GM18526 (cell line): ENCODE measurements around the gene DUSP9.

Experiments
- POLR2A ChIP-seq: IDR thresholded peaks from 3 replicates; pipeline ENCODE4 v1.6.1; 2011; ENCODE audit not compliant: insufficient read length; ENCODE audit errors: extremely low read depth

DUSP9 gene

DNA sequence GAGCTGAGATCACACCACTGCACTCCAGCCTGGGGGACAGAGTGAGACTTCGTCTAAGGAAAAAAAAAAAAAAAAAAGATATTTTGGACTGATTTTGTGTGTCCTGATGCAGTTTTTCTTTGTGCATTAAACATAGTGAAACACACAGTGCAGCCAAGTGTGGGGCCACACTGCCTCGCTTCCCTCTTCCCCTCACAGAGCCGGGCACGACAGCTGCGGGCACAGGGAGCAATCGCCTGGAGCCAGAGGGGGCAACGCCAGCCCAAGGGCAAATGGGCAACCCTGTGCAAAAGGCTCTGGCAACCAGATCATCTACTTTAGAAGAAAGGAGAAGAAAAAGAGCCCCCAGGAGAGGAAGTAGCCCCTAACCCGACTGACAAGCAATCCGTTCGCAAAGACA lies 34.6 kb upstream of the DUSP9 start:
- TF ChIP-seq POLR2A, result no peak

DNA sequence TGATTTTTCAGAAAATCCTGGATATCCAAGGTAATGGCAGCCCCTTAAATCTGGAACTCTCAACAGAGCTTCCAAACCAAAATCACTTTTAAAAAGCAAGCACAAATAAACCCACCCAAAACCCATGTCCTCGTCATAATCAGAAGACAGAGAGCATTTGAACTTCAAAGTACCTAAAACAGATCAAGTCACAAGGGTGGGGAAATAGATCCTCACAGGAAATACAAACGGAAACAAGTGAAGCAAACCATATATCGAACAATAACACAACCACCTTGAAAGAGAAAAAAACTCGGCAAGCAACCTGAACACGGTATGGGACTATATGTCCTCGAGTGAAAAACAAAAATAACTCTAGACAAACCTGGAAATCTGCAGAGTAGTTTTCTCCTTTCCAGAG lies 32.2 kb upstream of the DUSP9 start:
- TF ChIP-seq POLR2A, result no peak

DNA sequence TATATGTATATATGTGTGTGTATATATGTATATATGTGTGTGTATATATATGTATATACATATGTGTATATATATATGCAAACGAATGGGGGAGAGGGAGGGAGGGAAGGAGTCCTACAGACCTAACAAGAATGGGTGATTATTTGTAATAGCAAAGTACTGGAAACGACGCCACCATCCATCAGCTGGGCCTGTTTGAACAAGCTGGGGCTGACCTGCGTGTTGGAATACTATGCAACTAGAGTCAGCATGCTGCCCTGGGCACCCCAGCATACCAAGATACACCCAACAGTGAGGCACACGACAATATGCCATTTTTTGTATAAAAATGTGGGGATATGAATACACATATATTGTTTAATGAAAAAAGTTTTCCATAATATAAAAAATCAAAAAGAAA lies 26.4 kb upstream of the DUSP9 start:
- no peak for TF ChIP-seq POLR2A

DNA sequence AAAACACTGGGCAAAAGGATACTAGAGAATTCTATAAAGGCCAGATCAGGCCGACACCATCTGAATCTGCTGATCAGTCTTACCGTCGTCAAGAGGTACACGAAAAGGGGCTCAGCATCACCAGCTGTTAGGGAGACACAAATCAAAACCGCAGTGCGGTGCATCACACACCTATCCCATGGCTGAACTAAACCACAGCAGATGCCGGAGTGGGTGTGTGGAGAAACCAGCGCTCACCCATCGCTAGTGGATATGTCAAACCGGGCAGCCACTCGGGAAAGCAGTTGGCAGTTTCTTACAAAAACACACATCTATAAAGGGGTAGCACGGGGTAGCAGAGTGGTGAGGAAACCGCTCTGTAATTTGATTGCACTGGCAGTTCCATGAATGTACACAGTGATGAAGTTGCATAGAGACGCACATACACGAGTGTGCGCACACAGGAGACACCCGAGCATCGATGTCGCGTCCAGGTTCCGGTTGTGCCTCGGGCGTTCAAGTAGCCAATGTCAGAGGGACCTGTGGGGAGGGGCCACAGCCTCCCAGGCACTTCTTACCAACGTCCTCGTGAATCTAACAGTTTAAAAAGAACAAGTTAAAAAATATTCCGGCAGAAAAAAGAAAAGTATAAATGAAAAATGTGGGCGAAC lies 24.9 kb upstream of the DUSP9 start:
- TF ChIP-seq POLR2A, result no peak

DNA sequence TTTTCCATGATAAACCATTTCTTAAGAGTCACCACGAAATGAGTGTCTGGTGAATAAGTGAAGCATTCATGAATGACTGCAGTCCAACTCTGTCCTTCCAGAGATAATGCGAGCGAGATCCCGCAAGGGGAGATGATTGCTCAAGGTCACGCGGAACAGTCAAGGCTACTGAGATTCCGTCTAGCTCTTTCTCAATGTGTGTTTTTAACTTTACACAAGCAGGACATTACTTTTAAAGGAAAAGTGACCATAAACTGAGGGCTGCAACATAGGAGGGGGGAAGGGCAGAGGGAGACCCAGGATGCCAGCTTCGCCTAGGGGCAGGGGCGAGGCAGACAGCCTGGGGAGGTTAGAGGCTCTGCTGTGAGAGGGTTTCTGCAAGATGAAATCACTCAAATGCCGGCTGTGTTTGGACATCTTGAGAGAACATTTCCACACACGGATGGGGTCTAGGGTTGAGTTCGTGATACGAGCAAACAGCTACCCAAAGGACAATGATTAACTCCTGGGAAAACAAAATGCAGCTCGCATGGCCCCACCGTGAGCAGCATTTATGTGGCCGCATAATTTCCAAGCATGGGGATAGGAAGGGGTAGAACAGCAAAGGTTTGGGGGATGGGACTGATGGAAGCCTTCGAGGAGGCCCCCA lies 24.2 kb upstream of the DUSP9 start:
- no peak for TF ChIP-seq POLR2A

DNA sequence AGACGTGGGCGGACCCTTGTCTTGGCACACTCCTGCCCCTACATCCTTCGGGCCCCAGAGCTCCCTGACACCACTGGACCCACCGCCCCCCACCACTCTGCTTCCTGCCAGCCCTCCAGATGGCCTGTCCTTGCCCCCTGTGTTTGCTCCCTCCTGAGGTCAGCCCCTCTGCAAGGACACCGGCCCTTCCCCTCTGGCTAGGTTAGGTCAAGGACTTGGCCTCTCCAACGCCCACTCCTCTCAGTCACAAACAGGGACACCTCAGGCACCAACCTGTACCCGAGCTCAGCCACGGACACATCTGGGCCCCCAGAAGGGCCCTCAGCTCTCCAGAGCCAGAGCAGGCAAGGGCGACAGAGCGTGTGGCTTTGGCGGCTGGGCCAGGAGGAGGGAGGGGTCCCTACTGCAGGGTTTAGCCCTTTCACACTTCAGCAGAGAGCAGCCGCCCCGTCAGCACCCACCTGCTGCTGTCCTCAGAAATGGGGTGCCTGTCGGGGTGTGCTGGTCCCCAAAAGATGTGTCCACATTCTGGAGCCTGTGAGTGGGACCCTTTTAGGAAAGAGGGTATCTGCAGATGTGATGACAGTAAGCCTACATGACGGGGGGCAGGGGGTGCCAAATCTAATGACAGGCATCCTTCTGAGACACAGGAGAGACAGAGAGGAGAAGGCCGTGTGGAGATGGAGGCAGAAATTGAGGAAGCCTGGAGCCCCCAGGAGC lies 23.5 kb upstream of the DUSP9 start:
- TF ChIP-seq POLR2A, result no peak

DNA sequence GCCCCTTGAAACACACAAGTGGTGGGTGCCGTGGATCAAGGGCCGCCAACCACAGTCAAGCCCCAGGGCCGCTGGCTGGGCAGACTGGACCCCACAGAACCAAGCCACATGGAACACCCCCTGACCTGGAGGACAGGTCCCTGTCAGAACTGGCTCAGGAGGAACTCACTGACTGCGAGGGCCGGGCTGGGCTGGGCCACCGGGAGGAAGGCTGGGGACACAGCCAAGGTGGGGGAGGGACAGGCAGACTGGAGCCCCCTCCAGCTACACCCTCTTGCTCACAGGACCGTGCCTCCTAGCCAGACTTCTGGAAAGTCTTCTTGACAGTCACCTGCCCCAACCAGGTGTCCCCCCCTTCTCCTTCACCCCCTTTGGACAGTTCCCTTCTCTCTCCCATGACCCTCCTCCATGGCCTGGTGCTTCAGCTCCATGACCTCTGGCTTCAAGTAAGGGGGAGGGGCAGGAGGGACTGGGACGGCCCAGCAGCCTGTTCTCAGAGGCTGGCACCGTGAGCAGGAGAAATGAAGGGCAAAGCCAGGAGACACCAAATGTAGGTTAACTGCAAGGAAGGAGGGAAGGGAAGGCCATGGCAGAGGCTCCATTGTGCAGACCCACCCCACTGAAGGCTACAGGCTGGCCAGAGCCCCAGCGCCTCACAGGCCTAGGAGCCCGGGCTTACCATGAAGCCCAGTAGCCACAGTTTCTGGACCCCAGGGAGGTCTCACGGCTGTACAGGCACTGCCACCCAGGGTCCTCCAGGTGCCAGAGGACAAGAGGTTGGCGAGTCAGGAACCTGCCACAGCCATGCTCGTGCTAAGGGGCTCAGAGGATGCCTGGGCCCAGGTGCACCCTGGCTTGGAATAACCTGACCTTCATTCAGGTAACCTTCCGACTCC lies 22.6 kb upstream of the DUSP9 start:
- TF ChIP-seq POLR2A, result no peak

DNA sequence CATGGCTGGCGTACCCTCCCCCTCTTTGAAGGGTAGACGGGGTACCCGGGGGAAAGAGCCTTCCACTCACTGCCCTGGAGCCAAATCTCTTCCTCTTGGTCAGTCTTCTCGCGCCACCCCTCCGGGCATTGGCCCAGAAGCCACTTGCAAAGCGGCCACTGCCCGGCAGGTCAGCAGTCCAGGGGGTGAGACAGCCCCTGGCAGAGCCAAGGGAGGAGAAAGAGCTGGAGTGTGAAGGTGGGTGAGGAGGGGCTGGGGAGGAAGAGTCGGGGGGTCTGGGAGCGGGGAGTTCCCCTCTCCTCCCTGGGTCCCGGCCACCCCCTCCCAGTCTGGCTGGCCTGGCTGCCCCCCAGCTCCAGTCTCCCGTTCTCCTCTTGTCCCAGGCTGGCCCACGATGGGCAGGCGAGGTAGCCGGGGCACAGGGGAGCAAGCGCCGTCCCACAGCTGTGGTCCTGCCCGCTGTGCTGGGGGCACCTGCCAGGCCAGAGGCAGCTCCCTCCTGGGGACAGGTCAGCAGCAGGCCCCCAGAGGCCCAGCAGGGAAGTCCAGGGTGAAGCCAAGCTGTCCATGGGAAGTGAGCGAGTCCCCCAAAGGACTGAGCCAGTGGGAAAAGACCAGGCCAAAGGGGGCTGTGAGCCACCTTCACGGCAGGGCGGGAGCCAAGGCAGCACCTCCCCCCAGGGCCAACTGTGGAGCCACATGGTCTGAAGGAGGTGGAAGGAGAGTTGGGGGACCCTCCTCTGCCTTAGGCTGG lies 21.6 kb upstream of the DUSP9 start:
- TF ChIP-seq POLR2A, result no peak

DNA sequence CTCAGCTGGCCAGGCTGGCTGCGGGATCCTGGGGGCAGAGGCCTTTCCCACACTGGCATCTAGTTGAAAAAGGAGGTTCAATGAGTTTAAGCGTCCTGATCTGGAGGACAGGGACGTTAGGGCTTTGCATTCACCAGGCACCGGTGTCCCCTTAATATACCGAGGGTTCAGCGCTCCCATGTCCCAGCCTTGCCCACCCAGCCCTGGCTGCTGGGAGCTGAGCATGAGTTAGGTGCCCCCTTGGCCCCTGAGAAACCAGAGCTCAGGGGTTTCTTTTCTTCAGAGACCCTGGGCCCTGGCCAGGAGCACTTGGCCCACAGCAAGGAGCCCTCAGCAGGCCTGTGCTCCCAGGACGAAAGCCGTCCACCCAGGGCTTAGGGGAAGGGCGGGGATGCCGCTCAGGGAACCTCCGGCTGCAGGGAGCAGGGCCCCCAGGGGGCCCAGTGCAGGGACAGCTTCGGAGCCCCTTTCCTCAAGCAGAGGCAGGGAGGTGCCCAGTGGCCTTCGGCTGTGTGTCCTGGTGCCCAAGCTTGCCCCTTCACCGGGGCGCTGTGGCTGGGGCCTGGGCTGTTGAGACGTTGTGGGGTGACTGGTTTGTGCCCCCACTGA lies 20.9 kb upstream of the DUSP9 start:
- no peak for TF ChIP-seq POLR2A

DNA sequence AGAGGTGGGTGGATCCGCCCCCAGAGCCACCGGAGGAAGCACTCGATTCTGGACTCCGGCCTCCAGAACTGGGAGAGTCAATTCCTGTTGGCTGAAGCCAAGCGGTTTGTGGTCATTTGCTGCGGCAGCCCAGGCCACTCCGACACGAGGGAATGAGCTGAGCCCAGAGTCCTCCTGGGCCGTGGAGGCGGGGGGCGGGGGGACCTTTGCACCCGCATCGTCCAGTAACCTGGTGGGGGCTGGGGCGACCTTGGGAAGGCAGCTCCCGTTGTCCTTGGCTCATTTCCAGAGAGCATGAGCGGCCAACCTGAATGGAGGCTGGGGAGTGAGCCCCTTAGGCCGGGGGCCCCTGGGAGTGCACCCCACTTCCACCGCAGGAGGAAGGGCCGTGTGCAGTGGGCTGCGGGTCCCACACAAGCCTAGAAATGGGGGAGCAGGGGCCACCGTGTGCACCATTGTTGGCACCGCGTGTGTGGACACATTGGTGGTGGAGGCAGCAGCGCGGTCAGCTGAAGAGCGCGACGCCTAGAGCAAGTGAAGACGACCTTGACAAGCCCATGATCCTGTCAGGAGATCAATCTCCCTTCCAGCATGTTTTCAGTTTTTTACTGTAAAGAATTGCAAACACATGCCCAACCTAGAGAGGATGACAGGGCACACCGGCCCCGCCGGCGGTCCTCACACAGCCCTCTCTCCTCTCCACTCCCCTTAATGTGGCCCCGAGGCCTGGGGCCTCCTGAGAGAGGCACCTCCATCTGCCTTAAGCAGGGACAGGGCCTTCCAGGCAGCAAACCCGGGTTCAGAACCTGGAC lies 19.9 kb upstream of the DUSP9 start:
- no peak for TF ChIP-seq POLR2A

DNA sequence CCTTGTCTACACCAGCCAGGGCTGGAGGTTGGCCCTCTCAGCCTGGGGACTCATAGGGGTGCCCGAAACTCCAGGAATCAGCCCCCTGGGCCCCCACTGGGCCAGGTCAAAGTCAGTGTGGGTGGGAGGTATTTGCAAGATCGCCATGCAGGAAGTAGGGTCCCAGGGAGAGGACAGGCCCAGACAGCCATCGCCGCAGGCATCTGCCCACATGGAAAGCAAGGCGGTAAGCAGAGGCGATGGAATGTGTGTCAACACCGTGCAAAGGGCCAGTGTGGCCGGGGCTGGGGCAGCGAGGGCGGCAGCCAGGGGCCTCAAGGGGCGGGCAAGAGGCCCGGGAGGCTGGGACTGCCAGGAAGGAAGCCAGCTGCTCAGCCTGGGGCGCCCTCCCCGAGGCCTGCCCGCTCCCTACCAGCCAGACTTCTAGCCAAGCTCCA lies 19.3 kb upstream of the DUSP9 start:
- no peak for TF ChIP-seq POLR2A

DNA sequence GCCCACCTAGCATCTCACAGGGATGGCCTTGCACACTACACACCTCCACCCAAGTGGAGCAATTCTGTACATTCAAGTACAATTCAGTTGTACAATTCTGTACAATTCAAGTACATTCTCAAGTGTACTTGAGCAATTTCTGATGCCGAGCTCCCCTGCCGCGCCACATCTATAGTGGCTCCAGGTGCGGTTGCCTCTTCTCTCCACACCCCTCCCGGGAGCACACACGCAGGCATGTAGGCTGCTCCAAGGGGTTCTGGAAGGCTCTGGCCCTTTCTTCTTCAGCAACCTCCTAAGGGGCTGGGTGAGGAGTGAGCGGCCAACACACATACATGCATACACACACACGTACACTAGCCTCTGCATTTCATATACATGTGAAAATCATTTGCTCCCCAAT lies 18.9 kb upstream of the DUSP9 start:
- no peak for TF ChIP-seq POLR2A

DNA sequence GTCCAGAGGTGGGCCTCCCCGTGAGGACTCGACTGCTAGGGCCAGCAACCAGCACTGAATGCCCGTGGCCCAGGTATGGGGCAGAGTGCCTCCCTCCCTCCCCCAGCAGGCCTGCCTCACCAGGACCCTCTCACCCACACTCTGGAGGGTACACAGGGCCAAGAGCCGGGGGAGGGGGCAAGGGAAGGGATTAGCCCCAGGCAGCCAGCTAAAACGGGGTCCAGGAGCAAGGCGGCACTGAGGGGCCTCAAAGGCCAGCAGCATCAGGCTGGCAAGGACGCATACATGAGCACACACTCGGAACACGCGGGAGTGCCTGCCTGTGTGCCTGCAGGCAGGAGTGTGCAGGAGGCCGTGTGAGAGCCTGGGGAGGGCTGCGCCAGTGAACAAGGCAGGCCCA lies 18.3 kb upstream of the DUSP9 start:
- TF ChIP-seq POLR2A, result no peak

DNA sequence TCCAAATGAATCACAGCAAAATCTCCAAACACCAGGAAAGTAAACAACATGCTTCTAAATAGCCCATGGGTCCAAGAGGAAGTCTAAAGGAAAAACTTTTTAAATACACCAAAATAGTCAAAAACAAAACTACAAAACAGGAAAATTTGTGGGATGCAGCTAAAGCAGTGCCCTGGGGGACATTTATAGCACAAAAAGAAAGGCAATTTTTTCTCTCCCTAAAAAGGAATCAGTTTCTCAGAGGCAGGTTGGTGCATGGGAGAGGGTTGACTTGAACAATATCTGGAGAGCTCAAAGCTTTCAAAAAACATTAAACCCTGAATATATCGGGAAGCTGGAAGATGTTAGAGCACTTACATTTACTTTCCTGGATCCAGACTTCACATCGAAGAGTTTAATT lies 15.7 kb upstream of the DUSP9 start:
- no peak for TF ChIP-seq POLR2A
